Ovary (tissue), 9 donors: Measurements from ENCODE around the gene CA7. TPM values are rescaled to one million over a fixed set of nuclear protein-coding genes. Genes with fewer than 3 reads are reported as not detected.

Experiments used
- DNase-seq, 5 donors: peaks; one replicate each; pipeline ENCODE4 v3.0.0-alpha.2; 2019 to 2020
- H3K27ac ChIP-seq, 2 donors: fragments of 200-600 bp; one replicate each; pipeline versions ENCODE4 v1.5.1 to v1.8.0; 2019 to 2022
- H3K27me3 ChIP-seq: fragments of 200-600 bp; one replicate; pipeline ENCODE4 v1.8.0; 2022
- H3K36me3 ChIP-seq: fragments of 200-600 bp; sonication (generic); one replicate; pipeline ENCODE4 v1.5.1; 2019
- H3K4me1 ChIP-seq: one replicate; pipeline ENCODE4 v1.8.1; 2013; ENCODE audit warnings: mild to moderate bottlenecking, moderate library complexity; ENCODE audit not compliant: insufficient read depth
- H3K4me3 ChIP-seq: fragments of 200-600 bp; sonication (generic); one replicate; pipeline ENCODE4 v1.5.1; 2017
- H3K9me3 ChIP-seq, 2 donors: fragments of 200-600 bp in 1 of 2; sonication (generic) in 1 of 2; one replicate each; pipeline versions ENCODE4 v1.5.1 to v1.8.1; 2013 to 2019; ENCODE audit warnings: mild to moderate bottlenecking in 1 of 2, moderate library complexity in 1 of 2
- CTCF ChIP-seq, 3 donors: fragments of 450-650 bp in 2 of 3; fragments of 200-600 bp in 1 of 3; IDR thresholded peaks; one replicate each; pipeline versions ENCODE4 v1.5.1 to v1.8.0; 2016 to 2022; ENCODE audit warnings: antibody characterized with exemption in 3 of 3, mild to moderate bottlenecking in 1 of 3
- EP300 ChIP-seq: sonication (generic); formaldehyde crosslinking; IDR thresholded peaks from one replicate; pipeline ENCODE4 v1.6.1; 2017; ENCODE audit warnings: antibody characterized with exemption
- POLR2A ChIP-seq: fragments of 450-650 bp; IDR thresholded peaks from one replicate; pipeline ENCODE4 v1.6.1; 2017; ENCODE audit warnings: antibody characterized with exemption, mild to moderate bottlenecking, moderate library complexity
- WGBS, 3 donors: extraction: QIAGEN DNeasy Blood & Tissue Kit in 1 of 3; methylation state at CpG; one replicate each; pipeline versions ENCODE4 v1.1.5 to v1.1.7; 2013 to 2017; 5-methylcytosine and 5-hydroxymethylcytosine counted together
- intact Hi-C, 4 donors: fragments of 100-400 bp; cut with DNase I; formaldehyde crosslinking; loops; one replicate each; pipeline versions ENCODE4 v1.11.0 to v1.15.1; 2022 to 2023
- polyA plus RNA-seq, 2 donors: library from polyadenylated mRNA; stranded (reverse); fragments of 200-250 nt in 1 of 2; fragments of 350-450 nt in 1 of 2; fragmentation: Illumina TruSeq in 1 of 2; extraction: RNeasy Lipid Tissue Mini Kit (QIAGEN cat#74804) in 1 of 2; gene quantifications; one replicate each; pipeline ENCODE4 v1.2.3, GENCODE V29; 2013 to 2014
- total RNA-seq, 7 donors: library from RNA; depleted of rRNA in 2 of 7; stranded (reverse); fragments of >200 nt in 2 of 7; fragmentation: NEBNext Ultra II Directional in 3 of 7; extraction: Animal tissue kit (Norgen Biotek cat#: 25700) in 3 of 7; gene quantifications; one replicate each; pipeline versions ENCODE4 v1.1.0 to v1.2.4, GENCODE V29; 2016 to 2023
- donor health status: DM: no; HTN: no; CAD: no; lungs with moderate emphysema.
- donor health status: DM: no; HTN: no; CAD: no.
- donor health status: Bipolar disorder and iron deficiency.
- donor health status: DM: yes; HTN: yes; CAD: no.
- donor health status: DM: no; HTN: no; CAD: no.
- donor health status: DM: yes; HTN: yes; CAD: no.

CA7 gene
- total and polyA plus RNA-seq, 9 donors: not detected

- no peaks in the 10 kb centered on the region for H3K9me3 ChIP-seq
- 90 to 100% methylated on average over 2 of the region's 2 CpGs; no CpG with 5 or more reads in 1 of the 3 donors for WGBS, 3 donors
- H3K4me1 ChIP-seq: no peaks in the 10 kb centered on the region
- intact Hi-C loops: no loop called here
- no peaks in the 10 kb centered on the region for H3K36me3 ChIP-seq
- no peak for TF ChIP-seq POLR2A
- no peak for TF ChIP-seq EP300
- no peak for TF ChIP-seq CTCF (IDR thresholded peaks at IDR 0.05)
- DNase-seq: no peak
- no peak overlapping the region for H3K27ac ChIP-seq
- no peak overlapping the region for H3K4me3 ChIP-seq
- no peaks in the 10 kb centered on the region for H3K27me3 ChIP-seq
Measured at GRCh38 chr16:66856801-66857200, 12.6 kb downstream of the CA7 start.

- Histone ChIP-seq H3K27me3 (no peaks in the 10 kb centered on the region), H3K9me3 (no peaks in the 10 kb centered on the region), H3K27ac (no peak overlapping the region), H3K4me3 (no peak overlapping the region), H3K4me1 (no peaks in the 10 kb centered on the region), H3K36me3 (no peaks in the 10 kb centered on the region)
- intact Hi-C loops: no loop called here
- WGBS, 3 donors: 77 to 84% (median 80%) methylated on average over 6 of the region's 6 CpGs
- TF ChIP-seq EP300 (no peak), POLR2A (no peak), CTCF (IDR thresholded peaks at IDR 0.05) (no peak)
- DNase-seq: no peak
Measured at GRCh38 chr16:66857437-66857836, 13.2 kb downstream of the CA7 start.

- 37 to 47% (median 42%) methylated on average over 4 of the region's 4 CpGs for WGBS, 3 donors
- TF ChIP-seq CTCF (IDR thresholded peaks at IDR 0.05): no peak
- TF ChIP-seq EP300: no peak
- TF ChIP-seq POLR2A: no peak
- Histone ChIP-seq H3K27ac (no peak overlapping the region), H3K27me3 (no peaks in the 10 kb centered on the region), H3K9me3 (no peaks in the 10 kb centered on the region), H3K36me3 (no peaks in the 10 kb centered on the region), H3K4me1 (no peaks in the 10 kb centered on the region), H3K4me3 (no peak overlapping the region)
- intact Hi-C loops: no loop called here
- no peak for DNase-seq
Measured at GRCh38 chr16:66858740-66859396, 14.7 kb downstream of the CA7 start.

GRCh38 chr16:66859397-66860068 lies 15.3 kb downstream of the CA7 start:
- intact Hi-C loops: loop anchor here in 3 of 4 donors (10.0 kb wide), 3 partner anchors 135 to 455 kb away; partner anchors contain the start of gene CMTM3 (in 1 of the 3)
- Histone ChIP-seq H3K27me3 (no peaks in the 10 kb centered on the region), H3K4me1 (no peaks in the 10 kb centered on the region), H3K27ac (no peak overlapping the region), H3K36me3 (no peaks in the 10 kb centered on the region), H3K4me3 (no peak overlapping the region), H3K9me3 (no peaks in the 10 kb centered on the region)
- WGBS, 3 donors: 79 to 90% (median 82%) methylated on average over 3 of the region's 3 CpGs
- DNase-seq: no peak
- TF ChIP-seq POLR2A: no peak
- TF ChIP-seq EP300: no peak
- no peak for TF ChIP-seq CTCF (IDR thresholded peaks at IDR 0.05)
